Iris pigment epithelial cell (primary cell): ENCODE data around the gene RAB40B.

Experiments
- DNase-seq: peaks from one replicate; pipeline ENCODE4 v3.0.0-alpha.2; 2011; ENCODE audit warnings: low read depth

The RAB40B gene

DNA sequence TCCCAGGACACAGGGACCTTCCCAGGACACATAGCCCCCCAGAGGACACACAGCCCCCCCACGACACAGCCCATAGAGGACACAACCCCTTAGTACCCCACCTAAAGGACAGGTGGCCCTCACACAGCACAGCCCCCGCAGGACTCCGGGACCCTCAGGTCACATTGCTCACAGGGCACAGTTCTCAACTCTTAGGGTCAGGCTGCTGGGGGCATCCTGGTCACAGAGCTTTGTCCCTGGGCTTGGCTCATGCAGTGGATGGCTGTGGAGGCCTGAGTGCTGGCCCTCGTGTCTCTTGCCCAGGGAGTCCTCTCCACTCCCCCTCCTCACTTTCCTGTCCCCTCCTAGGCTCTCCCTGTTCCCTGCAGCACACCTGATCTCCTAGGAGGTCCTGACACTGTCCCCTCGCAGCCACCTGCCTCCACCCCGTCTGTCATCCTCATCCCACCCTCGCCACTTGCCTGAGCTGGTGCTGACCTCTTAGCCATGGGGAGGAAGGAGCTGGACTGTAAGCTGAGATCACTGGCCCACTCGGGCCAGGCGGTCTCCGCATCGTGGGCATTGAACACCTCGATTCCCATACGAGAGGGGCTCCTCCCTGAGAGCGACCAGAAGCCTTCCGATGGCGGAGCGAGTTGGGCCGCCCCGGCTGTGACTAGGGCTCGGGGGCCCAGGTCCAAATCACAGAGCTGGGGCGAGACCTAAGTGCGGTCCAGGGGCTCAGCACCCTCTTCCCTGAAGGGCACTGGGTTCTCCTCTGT is 48.8 kb downstream of the RAB40B start:
- DNase-seq: no peak

DNA sequence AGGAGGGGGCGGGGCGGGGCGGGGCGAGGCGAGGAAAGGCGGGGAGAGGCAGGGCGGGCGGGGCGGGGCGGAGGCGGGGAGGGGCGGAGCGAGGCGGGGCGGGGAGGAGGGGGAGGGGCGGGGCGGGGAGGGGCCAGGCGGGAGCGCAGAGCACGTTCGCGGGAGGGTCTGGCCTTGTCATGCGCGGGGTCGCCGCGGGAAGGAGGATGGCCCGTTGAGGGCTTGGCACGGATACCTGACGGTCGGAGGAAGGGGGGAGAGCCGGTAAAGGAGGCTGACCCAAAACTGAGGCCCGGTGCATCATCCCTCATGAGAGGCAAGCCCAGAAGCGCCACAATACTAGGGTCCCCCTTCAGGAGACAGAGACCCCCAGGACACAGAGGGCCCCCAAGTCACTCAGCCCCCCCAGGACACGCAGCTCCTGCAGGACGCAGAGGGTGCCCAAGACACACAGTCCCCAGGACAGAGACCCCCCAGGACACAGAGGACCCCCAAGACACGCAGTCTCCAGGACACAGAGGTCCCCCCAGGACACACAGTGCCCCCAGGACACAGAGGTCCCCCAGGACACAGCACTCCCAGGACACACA is 49.7 kb downstream of the RAB40B start:
- no peak for DNase-seq

DNA sequence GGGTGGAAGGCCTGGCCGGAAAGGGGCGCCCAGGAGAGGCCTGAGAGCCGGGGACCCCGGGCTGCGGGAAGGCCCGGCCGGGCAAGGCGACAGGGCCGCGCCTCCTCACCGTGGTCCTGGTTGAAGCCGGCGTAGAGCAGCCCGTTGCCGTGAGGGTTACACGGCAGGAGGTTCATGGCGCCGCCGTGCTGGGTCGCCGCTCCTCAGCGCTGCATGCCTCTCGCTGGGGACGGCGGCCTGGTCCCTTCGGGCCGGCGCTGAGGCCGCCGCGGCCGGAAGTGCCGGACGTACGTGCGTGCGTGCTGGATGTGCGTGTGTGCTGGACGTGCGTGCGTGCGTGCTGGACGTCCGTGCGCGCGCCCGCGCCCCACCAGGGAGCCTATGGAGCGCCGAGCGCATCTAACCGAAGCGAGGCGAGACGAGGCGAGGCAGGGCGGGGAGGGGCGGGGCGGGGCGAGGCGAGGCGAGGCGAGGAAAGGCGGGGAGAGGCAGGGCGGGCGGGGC is 50.3 kb downstream of the RAB40B start, which contains the start of gene WDR45B:
Gene WDR45B, minus strand, starts transcription at position 280 of the 504 bp plus-strand sequence. Its CDS starts 104 bp downstream, at position 176.
- peak; percentile 99 for DNase-seq

DNA sequence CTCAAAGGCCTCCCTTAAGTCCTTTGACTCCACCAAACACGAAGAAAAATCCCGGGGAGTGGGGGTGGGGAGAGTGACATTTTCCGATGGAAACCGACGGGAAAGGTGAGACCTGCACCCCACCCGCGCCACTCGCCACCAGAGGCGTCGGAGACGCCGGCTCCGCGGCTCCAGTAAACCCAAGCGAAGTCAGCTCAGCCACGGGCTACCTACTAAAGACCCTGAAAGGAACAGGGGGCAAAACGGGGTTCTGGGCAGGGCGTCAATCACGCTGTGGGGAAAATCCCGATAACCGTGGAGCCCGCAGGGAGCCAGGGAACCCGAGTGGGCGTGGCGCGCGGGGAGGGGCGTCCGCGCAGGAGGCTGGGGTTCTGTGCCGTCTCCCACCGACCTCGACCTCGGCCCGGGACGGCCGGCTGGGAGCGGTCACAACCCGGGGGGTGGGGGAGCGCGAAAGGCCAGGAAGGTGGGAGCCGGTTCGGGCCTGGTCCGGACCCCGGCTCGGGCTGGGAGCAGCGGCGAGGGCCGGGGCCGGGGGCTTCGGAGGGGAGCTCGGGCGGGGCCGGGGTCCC is 50.8 kb downstream of the RAB40B start:
- no peak for DNase-seq

DNA sequence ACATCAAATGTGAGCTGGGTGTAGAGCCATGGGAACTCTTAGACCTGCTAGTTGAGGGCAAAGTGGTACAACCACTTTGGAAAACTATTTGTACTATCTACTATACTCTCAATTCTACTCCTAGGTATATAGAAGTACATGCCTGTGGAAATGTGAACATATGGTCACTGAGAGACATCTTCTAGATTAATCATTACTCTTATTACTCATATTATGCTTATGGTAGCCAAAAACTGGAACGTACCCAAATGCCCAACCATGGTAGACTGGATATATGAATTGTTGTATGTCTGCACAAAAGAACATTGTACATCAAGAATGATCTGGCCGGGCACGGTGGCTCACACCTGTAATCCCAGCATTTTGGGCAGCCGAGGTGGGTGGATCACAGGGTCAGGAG is 53.0 kb downstream of the RAB40B start:
- peak; percentile 15 for DNase-seq

DNA sequence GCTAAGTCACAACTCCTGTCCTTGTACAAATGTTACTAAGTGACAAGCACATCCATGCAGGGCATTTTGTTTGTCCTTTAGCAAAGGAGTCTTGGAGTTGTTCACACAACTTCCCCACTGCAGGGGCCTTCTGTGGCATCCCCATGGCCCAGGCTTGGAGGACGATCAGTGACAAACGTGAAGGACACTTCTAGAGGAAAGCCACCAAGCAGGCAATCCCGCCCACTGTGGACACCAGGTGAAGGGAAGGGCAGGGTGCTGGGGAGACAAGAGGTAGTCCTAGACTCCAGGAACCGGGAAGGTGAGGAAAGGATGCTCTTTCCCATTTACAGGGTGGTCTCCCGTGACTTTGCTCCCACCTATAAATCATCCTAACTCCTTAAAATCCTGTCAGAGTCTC is 54.4 kb downstream of the RAB40B start:
- no peak for DNase-seq

DNA sequence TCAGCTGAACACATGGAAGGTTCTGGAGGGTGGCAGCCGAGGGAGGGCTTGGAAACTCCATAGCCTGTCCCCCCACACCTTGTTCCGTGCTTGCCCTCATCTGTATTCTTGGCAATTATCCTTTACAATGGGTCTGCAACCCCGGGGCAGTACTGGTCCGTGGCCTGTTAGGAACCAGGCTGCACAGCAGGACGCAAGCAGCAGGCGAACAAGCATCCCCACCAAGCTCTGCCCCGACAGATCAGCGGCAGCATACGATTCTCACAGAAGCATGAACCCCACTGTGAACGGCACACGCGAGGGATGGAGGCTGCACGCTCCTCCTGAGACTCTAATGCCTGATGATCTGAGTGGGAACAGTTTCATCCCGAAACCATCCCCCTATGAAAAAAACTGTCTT is 56.5 kb downstream of the RAB40B start:
- DNase-seq: no peak

DNA sequence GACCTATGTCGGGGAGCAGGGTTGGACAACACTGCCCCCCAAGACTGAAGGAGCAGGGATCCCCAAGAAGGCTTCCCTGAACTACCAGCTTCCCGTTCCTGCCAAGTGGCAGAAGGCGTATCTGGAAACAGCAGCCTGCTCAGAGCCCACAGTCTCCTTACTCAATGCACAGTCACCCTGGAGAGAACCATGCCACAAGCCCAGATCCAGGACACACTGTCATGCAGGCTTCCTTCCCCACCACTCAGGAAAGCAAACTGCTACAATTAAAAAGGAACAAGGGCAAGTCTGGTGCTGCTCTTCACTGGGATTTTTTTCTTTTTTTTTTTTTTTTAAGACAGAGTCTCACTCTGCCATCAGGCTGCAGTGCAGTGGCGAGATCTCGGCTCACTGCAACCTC is 58.5 kb downstream of the RAB40B start:
- no peak for DNase-seq

DNA sequence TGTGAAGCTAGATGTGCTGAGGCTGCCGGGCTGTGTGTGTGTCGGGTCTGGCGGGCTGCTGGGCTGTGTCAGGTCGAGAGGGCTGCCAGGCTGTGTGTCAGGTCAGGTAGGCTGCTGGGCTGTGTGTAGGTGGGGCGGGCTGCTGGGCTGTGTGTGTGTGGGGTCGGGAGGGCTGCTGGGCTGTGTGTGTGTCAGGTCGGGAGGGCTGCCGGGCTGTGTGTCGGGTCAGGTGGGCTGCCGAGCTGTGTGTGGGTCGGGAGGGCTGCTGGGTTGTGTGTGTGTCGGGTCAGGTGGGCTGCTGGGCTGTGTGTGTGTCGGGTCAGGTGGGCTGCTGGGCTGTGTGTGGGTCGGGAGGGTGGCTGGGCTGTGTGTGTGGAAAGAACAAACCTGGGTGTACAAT is 58.9 kb downstream of the RAB40B start:
- no peak for DNase-seq

DNA sequence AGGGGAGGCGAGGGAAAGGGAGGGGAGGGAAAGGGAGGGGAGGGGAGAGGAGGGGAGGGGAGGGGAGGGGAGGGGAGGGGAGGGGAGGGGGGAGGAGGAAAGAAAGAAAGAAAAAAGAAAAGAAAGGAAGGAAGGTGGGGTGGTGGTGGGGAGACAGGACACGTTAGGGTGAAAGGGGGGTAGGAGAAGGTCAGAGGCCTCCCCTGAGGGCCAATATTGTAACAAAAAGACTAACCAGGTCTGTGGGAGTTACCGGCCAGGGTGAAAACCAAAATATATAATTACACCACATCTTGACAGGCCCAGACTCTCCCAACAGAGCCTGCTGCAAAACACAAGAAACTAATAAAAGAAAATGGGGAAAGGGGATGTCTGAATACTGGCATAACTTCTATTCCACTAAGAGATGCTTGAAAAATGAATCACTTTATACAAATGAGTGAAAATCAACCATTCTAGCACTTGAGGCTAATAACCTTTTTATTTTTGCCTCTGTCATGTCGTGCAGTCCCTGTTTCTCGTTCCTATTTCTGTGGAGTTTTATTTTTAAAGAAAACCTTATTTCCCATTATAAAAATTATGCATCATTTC is 60.2 kb downstream of the RAB40B start:
- no peak for DNase-seq

DNA sequence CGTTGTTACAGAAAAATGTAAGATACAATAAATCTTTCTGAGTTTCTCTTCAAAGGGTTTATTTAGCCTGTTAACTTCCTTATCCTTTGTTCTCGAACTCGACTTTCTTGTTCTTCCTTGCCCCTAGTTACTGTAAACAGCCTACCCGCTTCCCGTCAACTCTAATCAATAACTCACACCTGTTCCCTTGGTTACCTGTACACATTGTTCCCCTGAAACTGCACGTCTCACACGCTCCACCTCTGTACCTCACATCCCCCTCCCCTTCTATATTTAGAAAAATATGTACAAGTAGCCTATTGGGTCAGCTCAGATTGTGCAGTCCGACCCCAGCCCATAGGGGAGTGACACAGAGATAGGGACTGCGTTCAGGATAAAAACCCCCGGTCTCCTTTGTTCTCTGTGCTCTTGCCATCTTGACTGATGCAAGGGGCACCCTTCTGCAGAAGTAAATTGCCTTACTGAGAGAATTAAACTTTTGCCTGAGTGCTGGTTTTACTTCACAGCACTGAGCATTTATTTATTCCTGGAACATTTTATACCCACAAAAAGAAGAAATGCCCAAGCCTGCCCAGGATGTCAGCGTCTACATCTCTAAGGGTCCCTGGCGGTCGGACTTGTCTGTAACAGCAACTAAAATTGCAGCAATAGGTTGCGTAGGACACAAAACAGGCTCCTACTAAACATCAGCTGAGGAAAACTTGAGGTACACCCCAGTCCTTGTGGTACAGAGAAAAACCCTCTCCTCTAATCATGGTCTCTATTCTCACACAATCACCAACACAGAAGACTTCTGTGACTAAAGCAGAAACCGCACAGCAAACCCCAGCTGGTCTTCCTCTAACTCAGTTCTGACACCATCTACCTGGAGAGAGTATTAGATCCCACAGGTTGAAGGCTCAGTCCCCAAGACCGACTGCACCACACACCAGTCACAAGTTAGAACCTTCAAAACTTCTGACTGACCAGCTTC is 61.6 kb downstream of the RAB40B start:
- no peak for DNase-seq

DNA sequence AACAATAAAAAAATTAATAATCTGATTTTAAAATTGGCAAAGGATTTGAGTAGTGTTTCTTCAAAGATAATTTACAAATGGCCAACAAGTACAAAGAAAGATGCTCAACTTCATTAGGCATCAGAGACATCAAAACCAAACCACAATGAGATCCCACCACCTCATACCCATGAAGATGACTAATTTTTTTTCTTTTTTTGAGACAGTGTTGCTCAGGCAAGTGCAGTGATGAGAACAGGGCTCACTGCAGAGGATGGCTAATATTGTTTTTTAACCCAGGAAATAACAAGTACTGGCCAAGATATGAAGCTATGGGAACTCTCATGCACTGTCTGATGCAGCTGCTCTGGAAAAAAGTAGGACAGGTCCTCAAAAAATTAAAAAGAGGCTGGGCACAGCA is 65.2 kb downstream of the RAB40B start:
- no peak for DNase-seq

DNA sequence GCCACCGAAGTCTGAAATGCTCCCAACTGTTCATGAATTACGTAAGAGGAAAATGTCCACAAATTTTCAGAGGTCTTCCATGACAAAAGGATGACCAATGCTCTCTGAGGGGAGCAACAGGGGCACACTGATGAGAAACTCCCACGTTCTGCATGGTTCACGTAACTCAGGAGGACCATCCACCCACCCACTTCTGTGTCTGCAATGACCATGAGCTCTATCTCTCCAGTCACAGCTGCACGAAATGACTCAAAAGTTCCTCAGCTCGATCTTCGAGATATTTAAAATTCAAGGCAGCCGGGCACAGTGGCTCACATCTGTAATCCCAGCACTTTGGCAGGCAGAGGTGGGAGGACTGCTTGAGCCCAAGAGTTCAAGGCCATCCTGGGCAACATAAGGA is 66.0 kb downstream of the RAB40B start:
- no peak for DNase-seq

DNA sequence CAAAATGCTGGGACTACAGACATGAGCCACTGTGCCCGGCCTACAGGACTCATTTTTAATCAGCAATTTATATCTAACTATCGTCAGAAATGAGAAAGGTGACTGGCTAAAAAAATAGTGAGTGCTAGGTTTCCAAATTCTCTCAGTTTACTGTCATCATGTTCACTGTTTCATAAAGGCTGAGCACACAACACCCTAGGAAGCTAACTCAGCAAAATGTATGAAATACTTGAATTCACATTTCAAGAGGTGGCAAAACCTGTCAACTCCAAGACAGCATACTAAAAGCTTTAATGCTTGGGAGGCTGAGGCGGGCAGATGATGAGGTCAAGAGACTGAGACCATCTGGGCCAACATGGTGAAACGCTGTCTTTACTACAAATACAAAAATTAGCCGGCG is 67.0 kb downstream of the RAB40B start:
- DNase-seq: no peak

DNA sequence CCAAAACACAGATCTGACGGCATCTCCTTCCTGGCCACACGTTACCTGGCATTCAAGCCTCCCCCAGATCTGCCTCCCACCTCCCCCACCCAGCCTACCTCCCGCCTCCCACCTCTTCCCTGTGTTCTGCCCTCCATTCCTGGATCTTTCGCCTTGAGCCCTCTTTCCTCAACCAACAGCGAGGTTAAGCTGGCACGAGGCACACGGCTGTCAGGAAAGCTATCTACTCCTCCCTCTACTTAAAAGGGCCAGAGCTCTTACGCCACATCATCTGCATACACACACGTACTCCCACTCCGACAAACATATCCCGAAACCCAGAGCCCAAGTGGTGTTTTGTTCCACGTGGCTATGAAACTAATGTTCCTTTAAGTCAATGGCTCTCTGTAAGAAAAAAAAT is 68.3 kb downstream of the RAB40B start:
- DNase-seq: no peak

DNA sequence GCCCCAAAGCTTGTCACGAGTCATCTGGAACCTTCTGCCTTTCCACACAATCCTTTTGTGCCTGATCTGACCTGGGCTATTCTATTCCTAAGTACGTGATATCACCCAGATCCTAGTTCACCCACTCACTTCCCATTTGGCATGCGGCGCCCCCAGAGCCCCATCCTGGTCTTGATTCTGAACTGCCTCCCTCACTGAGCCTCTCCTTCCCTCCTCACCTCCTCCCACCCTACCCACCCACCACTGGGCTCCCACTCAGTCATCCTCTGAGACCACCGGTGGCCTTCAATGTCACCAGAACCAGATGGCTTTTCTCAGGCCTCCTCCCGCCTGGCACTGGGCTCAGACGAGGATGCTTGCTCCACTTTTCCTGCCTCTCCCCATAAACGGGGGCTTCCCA is 68.8 kb downstream of the RAB40B start:
- DNase-seq: no peak

DNA sequence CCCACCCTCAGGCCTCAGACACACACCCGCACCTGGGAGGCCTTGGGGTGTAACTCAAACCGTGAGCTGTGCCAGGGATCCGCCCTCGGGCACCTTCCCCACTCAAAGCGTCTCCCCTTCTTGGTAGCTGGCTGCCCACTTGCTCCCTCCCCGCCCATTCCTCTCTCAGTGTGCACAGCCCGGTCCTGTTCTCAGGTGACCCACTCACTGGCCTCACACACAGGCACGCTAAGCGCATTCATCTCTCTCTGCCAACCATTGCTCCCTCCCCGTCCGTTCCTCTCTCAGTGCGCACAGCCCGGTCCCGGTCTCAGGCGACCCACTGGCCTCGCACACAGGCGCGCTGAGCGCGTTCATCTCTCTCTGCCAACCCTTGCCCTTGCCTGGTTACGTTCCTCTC is 71.1 kb downstream of the RAB40B start:
- no peak for DNase-seq

DNA sequence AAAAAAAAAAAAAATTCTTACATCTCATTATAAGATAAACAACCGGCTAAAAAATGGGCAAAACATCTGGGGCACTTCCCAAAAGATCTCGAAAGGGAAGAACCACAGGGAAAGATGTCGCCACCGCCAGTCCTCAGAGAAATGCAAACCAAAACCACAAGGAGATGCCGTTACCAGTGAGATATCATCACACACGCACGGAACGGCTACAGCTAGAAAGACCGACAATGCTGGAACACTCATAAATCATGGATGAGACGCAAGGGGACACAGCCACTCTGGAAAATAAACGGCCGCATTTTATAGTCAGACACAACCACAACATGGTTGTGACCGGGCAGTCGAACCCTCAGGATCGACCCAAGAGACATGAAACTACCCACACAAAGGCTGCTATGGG is 74.8 kb downstream of the RAB40B start:
- DNase-seq: no peak

DNA sequence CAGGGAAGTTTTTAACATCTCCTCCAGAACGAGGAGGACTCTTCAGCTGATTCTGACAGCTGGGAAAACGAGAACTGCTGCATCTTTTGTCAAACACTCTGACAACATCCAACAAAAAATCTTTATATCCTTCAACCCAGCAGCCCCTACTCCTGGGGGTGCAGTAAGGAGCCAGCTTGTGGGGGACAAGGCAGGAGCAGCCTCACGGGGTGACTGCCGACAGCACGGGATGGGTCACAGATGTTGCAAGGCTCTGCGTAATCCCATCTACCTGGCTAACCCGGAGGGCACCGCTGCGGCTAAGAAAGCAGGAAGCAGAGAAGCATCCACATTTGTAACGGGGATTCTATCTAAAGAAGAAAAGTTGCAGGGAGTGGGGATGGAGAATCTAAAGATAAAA is 78.9 kb downstream of the RAB40B start:
- DNase-seq: no peak

DNA sequence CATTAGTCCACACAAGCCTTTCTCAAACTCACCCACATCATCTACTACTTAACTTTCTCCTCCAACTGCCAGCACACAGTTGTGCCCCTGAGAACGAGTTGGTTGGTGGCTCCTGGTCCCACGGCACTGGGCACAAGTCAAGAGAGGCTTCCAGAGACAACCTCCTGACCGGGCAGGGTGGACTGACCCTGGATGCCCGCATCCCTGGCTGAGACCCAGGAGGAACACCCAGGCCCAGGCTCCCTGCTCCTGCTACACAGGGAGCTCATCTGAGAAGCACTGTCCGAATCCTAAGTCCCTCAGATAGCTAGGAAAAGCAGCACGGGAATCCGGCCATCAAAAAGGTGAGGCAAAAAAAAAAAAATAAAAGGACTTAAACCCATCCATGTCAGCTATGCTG is 79.3 kb downstream of the RAB40B start:
- no peak for DNase-seq

DNA sequence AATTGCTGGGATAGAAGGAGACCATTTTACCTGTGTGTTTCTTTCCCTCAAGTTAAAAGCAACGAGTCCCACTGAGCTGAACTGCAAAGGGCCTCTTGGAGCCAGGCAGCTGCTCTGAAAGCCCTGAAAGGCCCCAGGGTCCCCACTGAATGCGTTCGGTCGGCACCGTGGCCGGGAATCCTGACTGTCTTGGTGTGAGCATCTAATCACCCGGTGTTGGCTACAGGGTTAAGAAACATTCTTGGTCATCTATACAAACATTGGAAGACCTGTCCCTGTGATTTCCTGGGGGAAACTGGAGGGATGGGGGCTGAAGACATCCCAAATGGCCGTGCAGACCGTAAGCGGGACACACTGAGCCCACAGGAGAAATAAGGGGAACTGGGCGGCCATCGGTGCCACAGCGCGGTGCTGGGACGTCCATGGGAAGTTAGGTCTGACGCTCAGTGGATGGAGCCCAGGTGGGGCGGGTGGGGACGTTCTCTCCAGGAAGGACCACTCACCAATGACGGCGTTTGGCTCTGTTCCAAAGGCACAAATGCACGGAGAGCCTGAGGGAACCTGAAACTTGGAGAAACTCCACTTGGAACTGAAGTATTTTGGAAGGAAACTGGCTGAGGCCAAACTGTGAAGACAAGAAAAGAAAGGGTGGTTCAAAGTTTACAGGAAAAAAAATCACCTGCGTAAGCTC is 82.3 kb downstream of the RAB40B start:
- DNase-seq: no peak
